Stimulated activated CD4-positive, alpha-beta T cell treated with anti-CD3 and anti-CD28 coated beads, Interleukin-2, amount 100 ng/mL, for 4 hours (primary cell): ENCODE measurements around the gene ERGIC1.
"Not testable (repeated sequence)": the region's sequence is repeated elsewhere in the genome, so short reads cannot be mapped to it uniquely, and the experiment has no call there.

ENCODE experiments used
- DNase-seq: peaks from one replicate; pipeline ENCODE4 v3.0.0-alpha.2; 2020; ENCODE audit warnings: low read depth

ERGIC1 gene

DNA sequence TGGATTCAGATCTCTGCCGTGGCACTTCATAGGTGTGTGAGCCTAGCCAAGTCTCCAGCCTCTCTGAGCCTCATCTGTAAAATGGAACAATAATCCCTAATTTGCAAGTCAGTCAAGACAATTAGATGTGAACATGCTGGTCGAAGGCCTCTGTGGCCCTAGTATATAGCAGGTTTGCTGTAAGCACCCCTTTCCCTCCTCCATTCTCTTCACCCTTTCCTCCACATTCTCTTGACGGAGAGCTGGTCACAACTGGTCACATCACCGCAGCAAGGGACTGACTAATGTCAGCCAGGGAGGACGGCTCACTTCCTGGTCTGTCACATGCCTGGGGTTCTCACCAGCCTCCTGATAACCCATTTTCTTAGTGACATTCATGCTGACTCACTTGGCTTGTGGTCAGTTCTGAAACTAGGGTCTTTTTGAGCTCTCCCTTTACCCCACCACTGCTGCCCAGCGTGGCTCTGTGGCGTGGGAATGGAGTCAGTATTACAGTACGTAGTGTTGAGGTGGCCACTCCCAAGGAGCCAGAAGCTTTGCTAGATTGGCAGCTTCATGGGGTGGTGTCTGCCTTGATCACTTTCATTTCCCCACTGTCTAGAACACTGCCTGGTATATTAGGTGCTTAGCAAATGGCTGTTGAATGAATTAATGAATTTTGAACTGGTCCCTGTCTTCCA is 47.8 kb downstream of the ERGIC1 start:
- no peak for DNase-seq

DNA sequence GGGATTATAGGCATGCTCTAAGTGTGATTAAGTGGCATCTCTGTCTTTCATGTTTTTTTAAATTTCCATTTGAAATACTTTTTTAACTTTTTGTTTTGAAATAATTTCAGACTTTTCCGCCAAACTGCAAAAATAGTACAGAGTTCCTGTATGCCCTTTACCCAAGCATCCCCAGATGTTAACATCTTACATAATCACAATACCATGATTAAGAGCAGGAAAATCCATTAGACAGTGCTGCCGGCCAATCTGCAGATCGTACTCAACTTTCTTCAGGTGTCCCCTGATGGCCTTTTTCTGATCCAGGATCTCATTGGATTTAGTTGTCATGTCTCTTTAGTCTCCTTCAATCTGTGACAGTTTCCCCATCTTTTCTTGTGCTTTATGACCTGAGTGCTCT is 49.0 kb downstream of the ERGIC1 start:
- DNase-seq, result no peak

DNA sequence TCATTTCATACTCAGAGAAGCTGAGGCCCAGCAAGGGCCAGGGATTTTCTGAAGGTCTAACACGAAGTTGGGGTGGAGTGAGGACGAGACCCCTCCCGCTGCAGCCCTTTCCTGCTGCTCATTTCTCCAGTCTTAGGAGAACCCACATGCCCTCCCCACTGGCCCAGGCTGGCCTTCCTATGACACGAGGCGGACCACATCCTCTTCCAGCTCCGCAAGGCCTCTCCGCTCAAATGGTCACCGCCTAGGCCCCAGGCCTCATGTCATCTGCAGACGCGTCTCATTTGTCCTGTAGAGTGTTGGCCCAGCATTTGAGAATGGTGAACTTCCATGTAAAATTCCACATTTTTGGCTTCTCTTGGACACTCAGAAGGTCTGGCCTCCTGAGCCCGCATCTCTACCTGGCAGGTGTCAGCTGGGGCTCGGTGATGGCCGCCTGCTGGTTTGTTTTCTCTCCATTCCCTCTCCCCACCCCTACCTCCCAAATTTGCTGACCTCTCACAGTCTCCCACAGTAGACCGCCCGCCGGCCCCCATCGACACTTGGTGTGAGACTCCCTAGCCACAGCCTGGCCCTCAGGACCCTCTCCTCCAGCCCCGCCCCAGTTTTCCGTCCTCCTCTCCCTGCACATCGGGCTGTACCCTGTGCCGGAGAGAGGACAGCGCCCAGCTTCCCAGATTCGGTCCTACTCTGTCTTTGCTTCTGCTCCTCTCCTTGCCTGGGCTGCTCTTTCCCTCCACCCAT is 51.7 kb downstream of the ERGIC1 start:
- DNase-seq, result no peak

DNA sequence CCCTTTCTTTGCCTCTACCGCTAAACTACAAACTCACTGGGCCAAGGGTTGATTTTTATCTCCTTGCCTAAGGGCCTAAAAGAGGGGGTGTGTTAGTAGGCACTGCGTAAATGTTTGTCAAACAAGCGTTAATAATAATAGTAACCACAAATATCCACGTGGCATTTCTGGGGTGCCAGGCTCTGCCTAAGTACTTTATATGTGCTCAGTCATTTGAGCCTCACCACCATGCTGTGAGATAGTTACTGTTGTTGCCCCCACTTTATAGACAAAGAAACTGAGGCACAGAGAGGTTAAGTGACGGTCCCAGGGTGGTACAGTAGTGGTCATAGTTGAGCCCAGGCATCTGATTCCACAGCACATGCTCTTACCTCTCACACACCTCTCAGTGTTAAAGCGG is 52.4 kb downstream of the ERGIC1 start:
- DNase-seq, result no peak

DNA sequence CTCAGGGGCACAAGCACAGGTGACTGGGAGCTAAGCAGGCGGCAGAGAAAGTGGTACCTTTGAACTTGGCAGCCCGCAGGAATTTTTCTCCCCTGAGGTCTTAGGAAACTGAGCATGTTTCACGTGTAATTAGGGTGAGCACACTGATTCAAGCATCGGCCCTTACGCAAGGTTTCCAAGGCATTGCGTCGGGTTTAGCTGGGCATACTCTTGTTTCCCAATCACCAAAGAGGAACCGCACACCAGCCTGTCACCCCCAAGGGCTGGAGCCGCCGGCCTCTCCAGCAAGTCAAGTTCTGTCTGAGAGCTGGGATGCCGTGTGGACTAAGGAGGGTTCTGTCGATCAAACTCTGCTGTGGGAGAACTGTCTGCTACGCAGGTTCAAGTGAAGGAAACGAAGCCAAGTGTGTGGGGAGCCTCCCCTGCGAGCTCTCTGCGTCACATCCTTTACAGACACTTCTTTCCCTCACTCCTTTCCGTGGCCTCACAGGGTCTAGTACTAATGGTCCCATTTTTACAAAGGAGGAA is 53.0 kb downstream of the ERGIC1 start:
- no peak for DNase-seq

DNA sequence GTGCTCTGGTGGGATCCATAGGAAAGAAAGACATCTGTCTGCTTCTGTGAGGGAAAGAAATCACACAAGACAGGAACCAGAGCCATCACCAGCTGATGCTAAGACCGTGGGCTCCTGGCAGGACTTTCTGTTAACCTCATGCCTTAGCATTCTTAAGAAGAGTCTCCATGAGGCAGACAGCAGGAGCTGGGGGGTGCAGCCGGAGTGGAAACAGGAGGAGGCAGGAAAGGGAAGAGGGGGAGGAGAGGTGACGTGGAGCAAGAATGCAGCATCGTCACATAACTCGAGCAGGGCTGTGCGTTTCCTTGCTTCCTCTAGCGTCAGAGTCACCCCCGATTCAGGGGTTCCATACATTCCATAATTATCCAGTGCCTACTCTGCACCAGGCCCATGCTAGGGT is 53.6 kb downstream of the ERGIC1 start:
- no peak for DNase-seq

DNA sequence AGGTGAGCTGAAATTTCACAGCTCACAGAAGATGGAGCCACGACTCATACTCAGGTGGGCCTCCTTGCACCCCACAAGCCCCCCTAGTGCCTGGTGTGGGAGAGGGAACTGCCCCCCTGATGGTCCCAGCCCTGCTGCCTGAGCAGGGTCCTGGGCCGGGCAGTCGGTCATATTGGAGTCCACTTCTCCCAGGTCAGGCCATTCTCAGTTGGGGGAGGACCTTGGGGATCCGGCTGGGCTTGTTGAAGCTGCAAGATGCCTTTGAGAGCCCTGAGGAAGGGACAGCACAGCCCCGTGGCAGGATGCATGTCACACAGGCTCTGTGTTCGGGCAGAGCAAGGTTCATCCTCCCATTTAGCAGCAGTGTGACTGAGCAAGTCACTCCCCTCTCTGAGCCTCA is 56.6 kb downstream of the ERGIC1 start:
- DNase-seq, result no peak

DNA sequence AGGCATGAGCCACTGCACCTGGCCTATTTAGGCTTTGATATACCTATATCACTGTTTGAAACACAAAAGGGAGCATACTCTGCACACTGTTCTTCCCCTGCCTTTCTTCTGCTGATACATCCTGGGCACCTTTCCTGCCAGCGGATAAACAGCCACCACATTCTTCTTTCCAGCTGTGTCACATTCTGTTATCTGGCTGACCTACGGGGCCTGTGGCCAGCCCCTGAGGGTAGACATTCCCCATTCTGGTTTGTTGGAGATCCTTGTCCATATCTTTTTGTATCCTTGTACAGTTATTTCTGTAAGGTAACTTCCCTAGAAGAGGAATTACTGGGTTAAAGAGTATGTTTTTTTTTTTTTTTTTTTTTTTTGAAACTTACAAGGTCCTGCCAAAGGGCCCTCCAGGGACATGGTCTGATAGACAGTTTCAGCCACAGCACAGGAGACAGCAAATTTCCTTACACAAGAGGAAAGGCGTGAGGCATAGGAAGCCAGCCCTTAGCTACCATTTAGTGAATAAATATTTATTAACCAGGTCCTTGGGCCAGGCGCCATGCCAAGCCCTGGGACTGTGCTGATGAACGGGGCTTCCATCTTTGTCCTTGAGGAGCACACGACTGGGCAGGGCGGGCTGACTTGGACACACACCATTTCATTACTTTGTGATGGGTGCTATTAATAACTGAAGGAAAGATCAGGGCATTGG is 57.8 kb downstream of the ERGIC1 start:
- no peak for DNase-seq

DNA sequence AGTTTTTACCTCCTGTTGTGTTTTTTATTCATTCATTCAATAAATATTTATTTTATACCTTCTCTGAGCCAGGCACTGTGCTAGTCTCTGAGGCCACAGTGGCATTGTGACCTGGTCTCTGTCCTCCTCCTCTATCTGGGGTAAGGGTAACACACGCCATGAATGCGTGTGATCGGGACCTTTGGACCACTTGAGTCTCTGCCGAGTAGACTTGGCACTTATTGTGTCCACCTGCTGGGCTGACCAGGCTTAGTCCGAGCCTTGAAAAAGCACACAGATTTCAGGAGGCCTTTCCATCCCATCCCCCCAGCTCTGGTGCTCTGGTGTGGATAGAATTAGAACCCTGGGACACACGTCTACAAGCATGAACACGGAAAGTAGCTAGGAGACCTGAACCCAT is 58.7 kb downstream of the ERGIC1 start:
- no peak for DNase-seq

DNA sequence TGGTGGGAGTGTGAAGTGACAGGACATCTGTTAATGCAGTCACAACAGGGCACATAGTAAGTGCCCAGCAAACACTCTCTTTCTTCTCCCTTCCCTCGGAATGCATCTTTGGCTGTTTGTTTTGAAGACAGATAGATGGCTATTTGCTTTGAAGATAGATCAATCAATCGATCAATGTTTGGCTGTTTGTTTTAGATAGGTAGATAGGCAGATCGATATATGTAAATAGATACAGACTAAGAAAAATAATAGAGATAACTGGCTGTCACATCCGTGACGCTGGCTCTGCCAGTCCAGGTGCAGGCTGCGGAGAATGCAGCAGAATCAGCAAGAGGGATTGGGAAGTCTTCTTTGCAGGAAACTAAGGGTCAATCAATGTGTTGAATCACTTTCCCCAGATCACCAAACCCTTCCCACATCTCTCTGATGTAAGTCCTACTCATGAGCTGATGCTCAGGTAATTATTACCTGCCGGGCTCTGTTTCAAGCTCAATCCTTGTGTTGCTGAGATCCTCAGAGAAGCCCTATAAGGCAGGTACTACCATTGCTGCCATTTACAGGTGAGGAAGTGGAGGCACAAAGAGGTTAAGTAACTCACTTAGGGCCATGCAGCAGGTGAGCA is 60.8 kb downstream of the ERGIC1 start:
- DNase-seq, result no peak

DNA sequence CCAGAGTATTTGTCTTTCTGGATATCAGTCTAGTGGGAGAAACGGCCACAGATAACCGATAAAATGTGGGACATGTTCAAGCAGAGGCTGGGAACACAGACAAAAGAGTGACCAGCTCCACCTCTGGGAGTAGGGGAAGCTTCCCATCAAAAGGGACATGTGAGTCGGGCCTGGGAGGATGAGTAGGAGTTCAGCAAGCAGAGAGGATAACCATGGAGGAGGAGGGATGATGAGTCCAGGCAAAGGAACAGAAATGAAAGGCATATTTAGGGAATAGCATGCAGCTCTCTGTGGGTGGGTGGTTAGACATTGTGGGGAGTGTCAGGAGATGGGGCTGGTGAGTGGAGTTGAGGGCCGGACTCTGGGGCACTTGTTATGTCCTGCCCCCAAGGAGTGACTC is 61.5 kb downstream of the ERGIC1 start:
- DNase-seq, result no peak

DNA sequence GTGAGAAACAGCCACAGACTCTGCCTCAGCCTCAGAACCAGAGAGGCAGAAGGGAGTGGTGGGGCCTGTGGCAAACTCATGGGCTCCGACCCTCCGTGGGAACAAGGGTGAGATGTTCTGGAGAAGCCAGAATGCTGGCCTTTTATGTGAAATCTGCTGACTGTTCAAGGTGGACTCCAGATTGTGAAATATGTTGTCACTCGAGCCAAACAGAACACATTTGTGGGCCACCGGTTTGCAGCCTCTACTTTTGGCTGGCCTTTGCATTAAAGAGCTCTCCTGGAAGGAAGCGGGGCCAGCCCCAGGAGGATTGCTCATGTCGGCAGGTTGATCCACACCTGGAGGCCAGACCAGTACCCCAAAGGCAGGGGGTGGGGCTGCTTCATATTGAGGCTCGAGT is 62.4 kb downstream of the ERGIC1 start:
- no peak for DNase-seq

DNA sequence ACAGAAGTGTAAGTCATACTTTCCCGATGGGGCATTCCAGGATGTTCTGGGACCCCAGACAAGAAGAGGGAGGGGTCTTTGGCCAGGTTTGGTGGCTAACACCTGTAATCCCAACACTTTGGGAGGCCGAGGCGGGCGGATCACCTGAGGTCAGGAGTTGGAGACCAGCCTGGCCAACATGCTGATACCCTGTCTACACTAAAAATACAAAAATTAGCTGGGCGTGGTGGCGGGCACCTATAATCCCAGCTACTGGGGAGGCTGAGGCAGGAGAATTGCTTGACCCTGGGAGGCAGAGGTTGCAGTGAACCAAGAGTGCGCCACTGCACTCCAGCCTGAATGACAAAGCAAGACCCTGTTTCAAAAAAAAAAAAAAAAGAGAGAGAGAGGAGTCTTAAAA is 63.0 kb downstream of the ERGIC1 start:
- DNase-seq, result not testable (repeated sequence)

DNA sequence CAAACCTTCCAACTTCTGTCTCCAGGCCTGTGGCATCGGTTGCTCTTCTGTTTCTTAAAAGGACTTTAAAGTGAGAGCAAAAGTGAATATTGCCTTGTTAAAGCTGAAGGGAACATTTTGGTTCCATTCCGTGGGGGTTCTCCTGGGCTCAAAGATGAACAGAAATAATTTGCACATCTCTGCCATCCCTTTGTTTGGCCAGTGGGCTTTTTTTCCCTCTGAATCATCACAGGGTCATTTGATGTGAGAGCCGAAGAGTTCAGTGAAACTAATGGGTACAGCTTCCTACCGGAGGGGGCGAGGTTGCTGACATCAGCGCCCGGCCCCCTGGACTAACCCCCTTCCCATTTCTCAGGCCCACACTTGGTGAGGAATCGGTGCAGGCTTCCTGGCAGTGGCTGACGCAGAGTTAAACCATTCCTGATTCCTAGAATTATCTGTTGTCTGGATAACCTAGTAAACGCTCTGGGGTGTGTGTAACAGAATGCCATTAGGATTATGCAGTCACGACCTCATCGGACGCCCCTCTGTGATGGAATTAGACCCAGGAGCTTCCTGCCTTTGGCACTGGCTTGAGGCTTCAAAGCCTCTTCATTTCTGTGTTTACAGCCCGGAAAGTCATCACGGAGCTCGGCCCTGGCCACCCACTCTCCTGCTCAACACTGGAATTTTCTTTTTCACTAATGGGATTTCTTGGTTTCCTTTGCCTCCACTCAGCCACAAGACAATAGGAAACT is 63.6 kb downstream of the ERGIC1 start:
- DNase-seq, result no peak

DNA sequence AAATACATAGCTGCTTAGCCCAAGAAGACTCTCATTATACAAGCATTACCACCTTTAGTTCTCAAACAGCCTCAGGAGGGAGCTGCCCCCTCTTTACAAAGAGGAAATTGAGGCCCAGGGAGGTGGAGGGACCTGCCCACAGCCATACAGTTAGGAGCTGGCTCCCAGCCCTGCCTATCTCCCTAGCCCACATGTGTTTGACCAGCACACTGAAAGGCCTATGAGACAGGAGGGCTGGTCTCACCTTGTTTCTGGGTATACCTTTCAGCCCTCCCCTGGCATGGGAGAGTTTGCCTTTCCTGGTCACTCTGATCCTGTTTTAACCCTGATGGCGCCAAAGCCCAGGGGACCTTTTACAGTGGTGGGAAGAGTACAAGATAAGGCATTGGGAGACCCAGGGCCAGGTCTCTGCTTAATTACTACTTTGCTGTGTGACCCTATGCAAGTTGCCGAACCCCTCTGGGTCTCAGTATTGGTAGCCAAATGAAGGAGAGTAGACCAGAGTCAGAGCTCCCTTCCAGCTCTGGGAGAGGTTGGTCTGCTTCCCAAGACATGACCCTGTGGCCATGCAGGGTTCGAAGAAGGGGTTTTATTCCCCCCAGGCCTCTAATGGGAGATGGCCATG is 64.3 kb downstream of the ERGIC1 start:
- DNase-seq, result no peak

DNA sequence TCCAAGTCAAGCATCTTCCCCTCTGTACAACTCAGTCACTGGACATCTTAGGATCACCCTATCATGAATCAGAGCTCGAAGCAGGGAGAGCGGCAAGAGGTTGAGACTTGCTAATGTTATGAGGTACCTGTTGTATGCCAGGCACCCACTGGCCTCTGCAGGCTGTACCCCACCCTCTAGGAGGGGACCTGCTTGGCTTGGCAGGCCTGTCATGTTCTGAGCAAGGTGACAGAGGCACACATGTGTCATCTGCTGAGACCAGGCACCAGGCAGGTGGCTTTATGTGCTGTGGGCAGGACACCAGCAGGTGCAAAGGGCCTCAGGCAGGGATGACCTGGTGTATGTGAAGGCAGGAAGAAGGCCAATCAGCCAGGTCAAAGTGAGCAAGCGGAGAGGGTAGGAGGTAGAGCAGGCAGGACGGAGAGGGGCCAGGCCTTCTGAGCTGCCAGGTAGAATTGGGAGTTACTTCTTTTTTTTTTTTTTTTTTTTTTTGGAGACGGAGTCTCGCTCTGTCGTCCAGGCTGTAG is 64.9 kb downstream of the ERGIC1 start:
- no peak for DNase-seq

DNA sequence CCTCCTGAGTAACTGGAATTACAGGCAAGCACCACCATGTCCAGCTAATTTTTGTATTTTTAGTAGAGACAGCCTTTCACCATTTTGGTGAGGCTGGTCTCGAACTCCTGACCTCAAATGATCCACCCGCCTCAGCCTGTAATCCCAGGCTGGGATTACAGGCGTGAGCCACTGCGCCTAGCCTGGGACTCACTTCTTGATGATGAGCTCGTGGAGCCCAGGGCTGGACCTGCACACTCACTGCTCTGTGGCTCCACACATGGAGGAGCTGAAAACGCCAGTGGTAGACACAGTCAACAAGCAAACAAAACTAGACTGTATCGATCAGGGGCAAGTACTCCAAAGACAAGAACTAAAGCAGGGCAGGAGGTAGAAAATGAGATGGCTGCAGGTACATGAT is 65.4 kb downstream of the ERGIC1 start:
- DNase-seq, result no peak

DNA sequence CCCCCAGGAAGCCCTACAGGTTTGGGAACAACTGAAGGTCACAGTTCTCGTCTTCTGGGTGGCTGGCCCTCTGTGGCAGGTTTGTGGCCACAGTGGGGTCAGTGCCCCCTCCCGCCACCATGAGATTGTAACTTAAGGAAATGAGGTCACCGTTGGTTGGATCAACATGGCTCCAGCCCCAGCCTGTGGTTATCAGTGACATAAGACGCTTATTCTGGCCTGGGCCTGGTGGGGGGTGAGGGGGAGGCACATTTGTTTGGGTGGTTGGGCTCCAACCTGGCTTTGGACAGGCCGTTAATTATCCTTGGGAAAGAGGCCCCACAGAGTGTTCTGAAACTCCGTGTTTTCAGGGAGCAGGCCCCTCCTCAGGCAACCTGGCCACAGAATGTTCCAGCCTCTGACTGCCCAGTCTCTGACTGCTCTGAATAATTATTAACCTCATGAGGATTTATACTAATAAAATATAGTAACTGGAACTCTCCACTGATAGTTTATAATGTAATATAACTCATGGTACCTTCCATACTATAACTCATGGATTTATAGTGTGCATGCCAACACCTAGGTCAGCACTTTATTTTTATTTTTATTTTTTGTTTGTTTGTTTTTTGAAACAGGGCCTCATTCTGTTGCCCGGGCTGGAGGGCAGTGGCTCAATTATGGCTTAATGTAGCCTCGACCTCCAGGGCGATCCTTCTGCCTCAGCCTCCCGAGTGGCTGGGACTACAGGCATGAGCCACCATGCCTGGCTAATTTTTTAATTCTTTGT is 67.1 kb downstream of the ERGIC1 start:
- no peak for DNase-seq

DNA sequence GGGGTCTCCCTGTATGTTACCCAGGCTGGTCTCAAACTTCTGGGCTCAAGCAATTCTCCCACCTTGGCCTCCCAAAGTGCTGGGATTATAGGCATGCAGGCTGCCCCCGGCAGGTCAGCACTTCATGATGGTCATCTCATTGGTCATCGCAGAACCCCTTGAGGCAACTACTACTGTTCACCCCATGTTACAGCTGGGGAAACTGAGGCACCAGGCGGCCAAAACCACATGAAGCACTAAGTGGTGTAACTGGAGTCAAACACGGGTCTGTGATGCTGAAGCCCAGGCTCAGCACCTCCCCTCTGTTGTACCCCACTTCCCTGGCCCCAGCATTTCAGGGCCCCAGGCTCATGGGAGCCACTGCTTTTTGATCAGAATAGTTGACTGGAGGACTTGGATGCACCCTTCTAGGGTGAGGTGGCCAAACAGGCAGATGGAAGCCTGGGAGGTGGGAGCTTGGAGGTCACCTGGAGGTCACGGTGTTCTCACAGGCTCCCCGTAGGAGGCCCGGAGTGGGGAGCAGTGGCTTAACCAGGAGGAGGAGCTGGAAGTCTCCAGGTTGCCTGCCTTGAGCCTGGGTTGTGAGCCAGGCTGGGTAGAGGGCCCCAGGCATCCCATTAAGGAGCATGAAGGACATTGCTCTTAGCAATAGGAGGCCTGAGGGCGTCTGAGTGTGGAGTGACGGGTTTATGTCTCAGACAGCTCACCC is 67.9 kb downstream of the ERGIC1 start:
- no peak for DNase-seq
